ENCODE measurements around the gene XIRP2. TPM values are rescaled to one million over a fixed set of nuclear protein-coding genes. Genes with fewer than 3 reads are reported as not detected.
A peak's percentile ranks its signal among the peaks of the same experiment; 100 is the strongest.
"Not testable (repeated sequence)": the region's sequence is repeated elsewhere in the genome, so short reads cannot be mapped to it uniquely, and the experiment has no call there.

Gene XIRP2
- total RNA-seq, 8 experiments from 2014 or later, result 0.05 to 0.93 (median 0.22) TPM; not detected in 2

- ATAC-seq (replicated peaks in 6 of 8); in situ Hi-C loops (cut with MboI; ENCODE audit: low pct_unique_long_range_greater_than_20kb in 2 of 9, low sequenced_read_pairs in 9 of 9, unreplicated experiment in 9 of 9): not testable (repeated sequence)
- 50 to 100% (median 79%) methylated on average over 1 to 2 of the region's 2 CpGs; no CpG with 5 or more reads in 3 of the 10 experiments for WGBS, 10 experiments
Measured at GRCh38 chr2:167268245-167268644, 380.0 kb downstream of the XIRP2 start.

GRCh38 chr2:167271932-167272331 is 383.7 kb downstream of the XIRP2 start:
- in situ Hi-C loops (cut with MboI; ENCODE audit: low pct_unique_long_range_greater_than_20kb in 2 of 9, low sequenced_read_pairs in 9 of 9, unreplicated experiment in 9 of 9), result no loop called here
- Histone ChIP-seq H3K4me3 (no peak overlapping the region), H3K4me1 (replicated peaks in 1 of 2) (peaks cover 0 to 14% of the 10 kb centered on the region in 2 donors), H3K27ac (no peak overlapping the region)
- WGBS, 10 experiments, result 0 to 76% (median 19%) methylated on average over 2 to 3 of the region's 3 CpGs
- peak in 5 of 8 experiments; percentile 76 to 91 (median 79) for ATAC-seq (replicated peaks in 6 of 8)

More at GRCh38 chr2:167268245-167268644, 380.0 kb downstream of the XIRP2 start:
- H3K4me3 ChIP-seq, H3K27ac ChIP-seq: not testable (repeated sequence)
- H3K4me1 ChIP-seq (replicated peaks in 1 of 2), result peaks cover 0 to 14% of the 10 kb centered on the region in 2 donors

- peaks cover 0 to 14% of the 10 kb centered on the region in 2 donors for H3K4me1 ChIP-seq (replicated peaks in 1 of 2)
- in situ Hi-C loops (cut with MboI; ENCODE audit: low pct_unique_long_range_greater_than_20kb in 2 of 9, low sequenced_read_pairs in 9 of 9, unreplicated experiment in 9 of 9), result no loop called here
- no peak for ATAC-seq (replicated peaks in 6 of 8)
- H3K27ac ChIP-seq, result no peak overlapping the region
- no peak overlapping the region for H3K4me3 ChIP-seq
- WGBS, 10 experiments, result 0 to 36% (median 7%) methylated on average over 1 to 3 of the region's 3 CpGs; no CpG with 5 or more reads in 2 of the 10 experiments
Measured at GRCh38 chr2:167275046-167275445, 386.8 kb downstream of the XIRP2 start.

- Histone ChIP-seq H3K4me3 (no peak overlapping the region), H3K4me1 (replicated peaks in 1 of 2) (no peaks in the 10 kb centered on the region), H3K27ac (no peak overlapping the region)
- ATAC-seq (replicated peaks in 6 of 8), result peak in 1 of 8 experiments; percentile 23
- in situ Hi-C loops (cut with MboI; ENCODE audit: low pct_unique_long_range_greater_than_20kb in 2 of 9, low sequenced_read_pairs in 9 of 9, unreplicated experiment in 9 of 9), result no loop called here
- WGBS, 10 experiments, result 33 to 100% (median 95%) methylated on average over 1 to 5 of the region's 5 CpGs; no CpG with 5 or more reads in 3 of the 10 experiments
Measured at GRCh38 chr2:167279810-167280209, 391.5 kb downstream of the XIRP2 start.

- in situ Hi-C loops (cut with MboI; ENCODE audit: low pct_unique_long_range_greater_than_20kb in 2 of 9, low sequenced_read_pairs in 9 of 9, unreplicated experiment in 9 of 9), result no loop called here
- Histone ChIP-seq H3K4me3 (no peak overlapping the region), H3K4me1 (replicated peaks in 1 of 2) (no peaks in the 10 kb centered on the region), H3K27ac (no peak overlapping the region)
- peak in 3 of 8 experiments; percentile 51 to 65 (median 54) for ATAC-seq (replicated peaks in 6 of 8)
- WGBS, 10 experiments, result 36 to 100% (median 67%) methylated on average over 1 to 3 of the region's 3 CpGs; no CpG with 5 or more reads in 1 of the 10 experiments
Measured at GRCh38 chr2:167287212-167287611, 398.9 kb downstream of the XIRP2 start.

DNA sequence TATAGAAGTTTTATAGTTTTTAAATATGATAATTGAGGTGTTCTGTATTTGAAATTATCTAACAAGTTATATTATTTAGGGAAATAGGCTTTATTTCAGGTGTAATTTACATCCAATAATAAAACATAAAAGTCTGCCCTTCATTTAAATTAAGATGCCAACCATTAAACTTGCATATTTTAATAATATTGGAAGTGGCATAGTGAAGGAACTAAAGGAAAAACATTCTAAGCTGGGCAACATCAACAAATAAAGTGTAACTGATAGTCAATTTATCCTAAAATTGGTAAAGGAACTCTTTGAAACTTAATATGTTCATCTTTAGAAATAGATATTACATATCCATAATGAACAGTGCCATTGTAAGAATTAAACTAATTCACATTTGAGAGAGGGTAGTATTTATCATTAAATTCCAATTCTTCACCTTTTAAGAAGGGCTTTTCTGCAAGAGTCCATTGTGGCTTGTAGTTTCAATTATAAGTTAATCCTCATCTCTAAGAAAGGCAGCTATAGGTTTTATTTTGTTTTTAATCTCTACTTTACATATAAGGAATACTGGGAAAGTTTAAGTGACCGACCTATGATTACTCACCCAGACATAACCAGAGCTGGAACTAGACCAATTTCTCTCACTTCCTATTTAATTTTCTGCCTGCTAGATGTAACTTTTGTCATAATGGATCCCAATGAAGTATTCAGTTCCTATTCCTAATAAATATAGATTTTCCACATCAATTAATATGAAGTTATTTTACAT is 401.6 kb downstream of the XIRP2 start:
- Histone ChIP-seq H3K27ac (no peak overlapping the region), H3K4me1 (replicated peaks in 1 of 2) (peaks cover 0 to 2% of the 10 kb centered on the region in 2 donors), H3K4me3 (no peak overlapping the region)
- WGBS, 10 experiments, result 0 to 100% (median 89%) methylated on average over 1 of the region's 1 CpG; no CpG with 5 or more reads in 1 of the 10 experiments
- in situ Hi-C loops (cut with MboI; ENCODE audit: low pct_unique_long_range_greater_than_20kb in 2 of 9, low sequenced_read_pairs in 9 of 9, unreplicated experiment in 9 of 9), result no loop called here
- no peak for ATAC-seq (replicated peaks in 6 of 8)

GRCh38 chr2:167292430-167293171 is 404.3 kb downstream of the XIRP2 start, which contains the start of gene B3GALT1:
B3GALT1 (plus strand) TSS chr2:167293001.
- H3K4me1 ChIP-seq (replicated peaks in 1 of 2), result peaks cover 0 to 2% of the 10 kb centered on the region in 2 donors

GRCh38 chr2:167293172-167293781 is 405.0 kb downstream of the XIRP2 start:
- Histone ChIP-seq H3K4me3 (peak overlapping the region; percentile 54 to 87 (median 72)), H3K27ac (peak overlapping the region; percentile 83), H3K4me1 (replicated peaks in 1 of 2) (peaks cover 0 to 2% of the 10 kb centered on the region in 2 donors)
- in situ Hi-C loops (cut with MboI; ENCODE audit: low pct_unique_long_range_greater_than_20kb in 2 of 9, low sequenced_read_pairs in 9 of 9, unreplicated experiment in 9 of 9), result no loop called here
- peak; percentile 17 to 52 (median 45) for ATAC-seq (replicated peaks in 6 of 8)
- WGBS, 10 experiments, result 0 to 1% (median 0%) methylated on average over 1 to 29 of the region's 68 CpGs; no CpG with 5 or more reads in 7 of the 10 experiments

More at GRCh38 chr2:167292430-167293171, 404.3 kb downstream of the XIRP2 start, which contains the start of gene B3GALT1:
- Histone ChIP-seq H3K27ac (peak within 1 kb of the TSS; percentile 83), H3K4me3 (peak within 1 kb of the TSS; percentile 54 to 87 (median 72))
- 0 to 15% (median 2%) methylated on average over 1 to 14 of the region's 79 CpGs; no CpG with 5 or more reads in 4 of the 10 experiments for WGBS, 10 experiments
- in situ Hi-C loops (cut with MboI; ENCODE audit: low pct_unique_long_range_greater_than_20kb in 2 of 9, low sequenced_read_pairs in 9 of 9, unreplicated experiment in 9 of 9), result no loop called here
- ATAC-seq (replicated peaks in 6 of 8), result peak; percentile 89 to 98 (median 91)

- no peak overlapping the region for H3K27ac ChIP-seq
- in situ Hi-C loops (cut with MboI; ENCODE audit: low pct_unique_long_range_greater_than_20kb in 2 of 9, low sequenced_read_pairs in 9 of 9, unreplicated experiment in 9 of 9), result no loop called here
- WGBS, 10 experiments, result 0 to 8% (median 3%) methylated on average over 8 to 19 of the region's 39 CpGs; no CpG with 5 or more reads in 4 of the 10 experiments
- peak overlapping the region; percentile 54 to 87 (median 72) for H3K4me3 ChIP-seq
- peaks cover 0 to 2% of the 10 kb centered on the region in 2 donors for H3K4me1 ChIP-seq (replicated peaks in 1 of 2)
- ATAC-seq (replicated peaks in 6 of 8), result no peak
Measured at GRCh38 chr2:167293943-167294775, 405.9 kb downstream of the XIRP2 start.

- Histone ChIP-seq H3K4me1 (replicated peaks in 1 of 2) (peaks cover 0 to 2% of the 10 kb centered on the region in 2 donors), H3K4me3 (peak overlapping the region; percentile 54 to 87 (median 72)), H3K27ac (no peak overlapping the region)
- WGBS, 10 experiments, result 7 to 100% (median 17%) methylated on average over 1 to 5 of the region's 5 CpGs
- no peak for ATAC-seq (replicated peaks in 6 of 8)
- in situ Hi-C loops (cut with MboI; ENCODE audit: low pct_unique_long_range_greater_than_20kb in 2 of 9, low sequenced_read_pairs in 9 of 9, unreplicated experiment in 9 of 9), result no loop called here
Measured at GRCh38 chr2:167294776-167295140, 406.5 kb downstream of the XIRP2 start.

GRCh38 chr2:167297292-167297691 is 409.0 kb downstream of the XIRP2 start:
- Histone ChIP-seq H3K4me3 (no peak overlapping the region), H3K4me1 (replicated peaks in 1 of 2) (peaks cover 0 to 2% of the 10 kb centered on the region in 2 donors), H3K27ac (no peak overlapping the region)
- in situ Hi-C loops (cut with MboI; ENCODE audit: low pct_unique_long_range_greater_than_20kb in 2 of 9, low sequenced_read_pairs in 9 of 9, unreplicated experiment in 9 of 9), result no loop called here
- WGBS, 10 experiments, result 19 to 100% (median 95%) methylated on average over 1 of the region's 1 CpG; no CpG with 5 or more reads in 1 of the 10 experiments
- ATAC-seq (replicated peaks in 6 of 8), result no peak

GRCh38 chr2:167298017-167298416 is 409.7 kb downstream of the XIRP2 start:
- no peak for ATAC-seq (replicated peaks in 6 of 8)
- Histone ChIP-seq H3K4me3 (no peak overlapping the region), H3K27ac (no peak overlapping the region), H3K4me1 (replicated peaks in 1 of 2) (peaks cover 0 to 2% of the 10 kb centered on the region in 2 donors)
- in situ Hi-C loops (cut with MboI; ENCODE audit: low pct_unique_long_range_greater_than_20kb in 2 of 9, low sequenced_read_pairs in 9 of 9, unreplicated experiment in 9 of 9), result no loop called here
- 8 to 100% (median 95%) methylated on average over 1 of the region's 1 CpG for WGBS, 10 experiments

Measured in motor neuron (in vitro differentiated cells).